Measurements from ENCODE around the gene ANKRD44.

Gene ANKRD44

DNA sequence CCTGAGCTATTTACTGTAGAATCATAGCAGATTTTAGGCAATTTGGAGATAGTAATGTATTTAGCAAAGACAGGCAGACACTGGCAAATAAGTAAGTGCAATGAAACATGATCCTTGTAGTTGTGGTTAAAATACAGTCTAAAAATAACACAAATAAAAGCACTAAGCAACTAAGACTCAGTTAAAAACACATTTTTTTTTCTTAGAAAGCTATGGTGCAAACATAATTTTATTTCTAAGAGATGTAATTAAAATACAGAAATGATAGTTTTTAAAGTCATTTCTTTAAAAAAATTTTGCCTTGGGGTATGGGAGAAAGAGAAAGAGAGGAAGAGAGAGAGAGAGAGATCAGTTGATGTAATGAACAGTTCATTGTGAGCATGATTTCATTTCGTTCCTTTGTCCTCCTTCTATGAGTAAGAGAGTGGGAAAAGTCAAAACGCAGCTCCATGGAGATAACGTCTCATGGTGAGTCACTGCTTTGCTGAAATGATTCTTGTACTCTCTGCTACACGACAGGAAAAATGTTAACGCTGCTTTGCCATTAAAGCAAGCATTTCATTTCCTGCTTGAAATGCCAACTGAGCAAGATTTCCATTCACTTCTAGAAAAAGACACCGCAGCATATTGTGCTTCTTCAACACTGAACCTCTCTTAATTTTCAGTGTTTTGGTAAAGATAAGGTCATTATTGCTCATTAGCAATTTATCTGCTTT, 322.8 kb downstream of the ANKRD44 start:
- peak; percentile 21 to 27 (median 24) for DNase-seq (ENCODE audit: low read depth in 3 of 3)

DNA sequence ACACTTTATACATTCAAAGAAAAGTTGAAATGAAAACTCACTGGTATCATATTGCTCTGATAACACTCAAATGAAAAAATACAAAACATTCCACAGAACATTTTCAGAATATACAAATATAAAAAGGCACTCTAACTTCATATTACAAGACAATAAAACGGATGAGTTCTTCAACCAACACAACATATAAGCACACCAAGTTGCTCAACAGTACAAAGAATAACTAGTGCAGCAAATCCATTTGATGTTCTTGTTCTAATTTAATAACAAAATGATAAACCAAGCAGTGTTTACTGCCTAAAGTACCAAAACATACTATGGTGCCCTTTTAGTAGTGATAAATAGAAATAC, 323.3 kb downstream of the ANKRD44 start:
- no peak for DNase-seq (ENCODE audit: low read depth in 3 of 3)

DNA sequence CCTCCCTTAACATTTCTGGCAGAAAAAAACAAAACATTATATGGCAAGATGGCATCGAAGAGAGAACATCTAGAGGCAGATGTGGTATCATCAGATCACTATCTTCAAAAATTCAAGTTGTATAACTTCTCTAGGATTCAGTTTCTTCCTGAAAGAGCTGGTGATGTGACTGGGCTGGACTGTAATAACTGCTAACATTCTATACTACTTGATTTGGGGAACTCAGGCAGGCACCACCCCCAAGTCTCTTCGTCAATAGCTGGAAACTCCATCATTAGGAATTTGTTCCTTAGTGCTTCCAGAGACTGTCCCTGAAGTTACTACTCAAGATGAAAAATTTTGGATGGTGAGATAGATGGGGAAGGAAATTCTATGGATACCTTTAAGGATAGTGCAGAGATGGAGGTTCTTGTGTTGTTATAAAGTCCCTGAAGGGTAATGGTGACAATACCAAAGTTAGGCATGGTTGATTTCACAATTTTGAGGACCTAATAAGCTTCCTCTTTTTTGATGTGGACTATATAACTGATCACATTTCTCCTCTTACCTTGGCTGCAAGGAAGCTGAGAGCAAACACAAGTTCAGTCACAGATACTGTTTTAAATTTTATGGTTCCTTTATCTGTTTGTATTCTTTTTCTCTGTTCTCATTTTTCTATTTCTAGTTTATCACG, 324.9 kb downstream of the ANKRD44 start:
- no peak for DNase-seq (ENCODE audit: low read depth in 3 of 3)

DNA sequence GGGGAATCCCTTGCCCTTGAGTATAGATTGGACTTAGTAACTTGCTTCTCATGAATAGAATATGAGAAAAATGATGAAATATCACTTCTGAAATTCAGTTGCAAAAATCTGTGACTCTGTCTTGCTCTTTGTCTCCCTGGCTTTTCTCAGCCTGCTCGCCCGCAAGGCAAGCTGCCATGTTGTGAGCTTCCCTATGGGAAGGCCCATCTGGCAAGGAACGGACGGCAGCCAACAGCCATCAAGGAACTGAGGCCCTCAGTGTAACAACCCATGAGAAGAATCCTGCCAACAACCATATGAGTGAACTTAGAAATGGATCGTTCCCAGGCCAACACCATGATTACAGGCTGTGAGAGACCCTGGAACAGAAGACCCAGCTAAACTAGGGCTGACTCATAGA, 325.7 kb downstream of the ANKRD44 start:
- no peak for DNase-seq (ENCODE audit: low read depth in 3 of 3)

DNA sequence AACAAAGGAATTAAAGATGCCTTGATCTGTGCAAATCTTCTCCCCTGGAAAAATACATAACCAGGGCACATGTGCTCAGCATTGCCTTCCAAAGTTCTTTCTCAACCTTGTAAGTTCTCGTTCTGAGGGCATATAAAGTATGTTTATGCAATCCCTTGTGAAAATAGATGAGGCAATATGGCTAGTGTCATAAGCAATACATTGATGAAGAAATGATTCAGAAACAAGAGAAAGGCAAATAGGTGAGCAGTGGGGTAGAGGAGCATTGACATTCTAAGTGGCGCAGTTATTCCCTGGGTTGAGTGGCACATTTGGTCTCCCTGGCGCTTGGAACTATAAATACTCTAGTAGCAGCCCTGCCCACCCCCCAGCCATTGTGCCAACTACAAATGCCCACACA, 326.6 kb downstream of the ANKRD44 start:
- no peak for DNase-seq (ENCODE audit: low read depth in 3 of 3)

DNA sequence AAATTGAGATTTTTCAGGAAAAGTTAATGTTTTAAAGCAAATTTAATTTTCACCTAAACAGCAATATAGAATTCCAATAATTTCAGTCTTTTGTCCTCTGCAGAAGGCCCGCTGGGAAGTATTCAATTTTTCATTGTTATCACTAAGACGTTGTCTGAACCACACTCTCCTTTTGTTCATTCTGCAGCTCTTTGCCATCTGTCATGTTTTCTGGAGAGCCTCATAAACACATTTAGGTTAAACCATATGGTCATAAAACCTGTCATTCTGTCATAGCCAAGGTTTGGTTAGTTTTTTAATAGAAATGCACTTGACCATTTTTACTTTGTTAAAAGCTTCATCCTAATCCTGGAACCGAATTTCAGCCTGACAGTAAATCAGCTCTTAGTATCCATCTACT, 330.1 kb downstream of the ANKRD44 start:
- no peak for DNase-seq (ENCODE audit: low read depth in 3 of 3)

DNA sequence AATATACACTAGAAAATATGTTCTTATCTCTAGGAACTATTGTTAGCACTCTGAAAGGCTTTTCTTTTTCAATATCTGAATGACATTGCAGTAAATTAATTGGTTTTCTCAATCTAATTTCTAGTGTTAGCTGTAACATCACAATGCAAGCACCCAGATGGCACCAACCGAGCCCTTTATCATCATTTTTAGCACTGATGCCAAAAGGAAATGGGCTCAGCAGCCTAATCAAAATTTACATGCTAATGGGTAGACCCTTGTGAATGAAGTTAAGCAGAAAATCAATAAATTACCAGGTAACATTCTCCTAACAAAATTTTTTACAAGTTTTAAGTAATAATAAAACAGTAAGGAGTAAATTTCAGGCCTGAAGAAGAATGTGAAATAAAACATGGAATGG, 330.6 kb downstream of the ANKRD44 start:
- no peak for DNase-seq (ENCODE audit: low read depth in 3 of 3)

DNA sequence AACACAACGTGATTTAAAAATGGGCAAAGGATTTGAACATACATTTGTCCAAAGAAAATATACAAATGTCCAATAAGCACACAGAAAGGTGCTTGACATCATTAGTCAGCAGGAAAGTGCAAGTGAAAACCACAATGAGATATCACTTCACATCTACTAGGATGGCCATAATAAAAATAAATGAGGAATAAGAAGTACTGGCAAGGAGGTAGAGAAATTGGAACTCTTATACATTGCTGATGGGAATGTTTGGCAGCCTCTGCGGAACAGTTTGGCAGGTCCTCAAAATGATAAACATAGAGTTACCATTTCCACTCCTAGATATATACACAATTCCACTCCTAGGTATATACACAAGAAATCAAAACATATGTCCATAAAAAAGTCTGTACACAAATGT, 333.1 kb downstream of the ANKRD44 start:
- DNase-seq (ENCODE audit: low read depth in 3 of 3) = no peak

DNA sequence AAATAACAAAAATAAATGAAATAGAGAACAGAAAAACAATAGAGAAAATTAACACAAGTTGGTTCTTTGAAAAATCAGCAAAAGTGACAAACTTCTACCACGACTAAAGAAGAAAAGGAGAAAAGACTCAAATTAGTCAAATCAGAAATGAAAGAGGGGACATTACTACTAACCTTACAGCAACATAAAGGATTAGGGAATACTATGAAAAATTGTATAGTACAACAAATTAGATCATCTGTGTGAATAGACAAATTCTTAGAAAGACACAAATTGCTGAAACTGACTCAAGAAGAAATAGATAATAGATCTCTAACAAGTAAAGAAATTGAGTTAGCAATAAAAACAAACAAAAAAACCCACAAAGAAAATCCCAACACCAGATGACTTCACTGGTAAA, 335.6 kb downstream of the ANKRD44 start:
- DNase-seq (ENCODE audit: low read depth in 3 of 3) = no peak

DNA sequence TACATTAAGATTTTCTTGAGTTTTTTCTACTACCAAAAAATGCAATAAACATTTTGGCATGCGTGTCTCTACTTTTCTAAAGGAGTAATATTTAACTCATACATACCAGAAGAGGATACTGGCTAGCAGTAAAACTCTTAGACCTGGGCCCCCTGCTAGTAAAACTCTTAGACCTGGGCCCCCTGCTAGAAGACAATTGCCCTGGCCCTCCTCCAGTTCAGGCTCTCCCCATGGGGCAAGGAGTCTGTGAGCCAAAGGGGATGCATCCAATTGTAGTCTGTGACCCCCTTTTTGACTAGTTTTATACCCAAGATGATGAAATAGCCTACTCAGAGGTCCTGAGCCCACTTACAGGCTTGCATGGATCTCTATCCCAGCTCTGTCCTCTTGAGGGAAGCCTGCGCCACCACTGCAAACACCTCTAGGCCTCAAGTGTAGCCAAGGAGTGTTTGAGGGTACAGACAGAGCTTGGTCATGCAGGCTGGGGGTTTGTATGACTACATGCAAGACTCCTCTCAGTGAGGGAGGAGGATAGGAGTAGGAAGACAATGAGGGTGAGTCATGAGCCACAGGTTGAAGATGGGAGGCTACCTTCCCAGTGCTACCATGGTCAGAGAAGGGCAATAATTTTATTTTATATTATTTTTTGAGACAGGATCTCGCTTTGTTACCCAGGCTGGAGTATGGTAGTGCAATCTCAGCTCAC, 338.9 kb downstream of the ANKRD44 start:
- DNase-seq (ENCODE audit: low read depth in 3 of 3) = no peak

DNA sequence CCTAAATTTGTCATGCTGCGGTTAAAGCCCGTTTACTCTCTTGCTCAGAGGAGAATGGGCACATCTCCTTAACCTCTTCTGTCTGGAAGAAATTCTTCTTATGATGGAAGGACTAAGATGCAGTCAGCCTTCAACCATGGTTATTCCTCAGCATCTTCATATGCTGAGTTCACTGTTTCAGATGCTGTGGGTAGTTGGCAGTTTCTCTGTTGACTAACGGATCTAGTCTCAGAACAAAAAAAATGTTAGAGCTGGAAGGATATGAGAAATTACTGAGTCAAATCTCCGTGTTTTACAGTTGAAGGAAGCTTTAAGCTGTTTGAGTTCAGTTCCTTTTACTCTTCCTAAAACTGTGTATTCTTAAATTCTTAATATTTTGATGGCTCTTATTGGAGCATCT, 340.5 kb downstream of the ANKRD44 start:
- no peak for DNase-seq (ENCODE audit: low read depth in 3 of 3)

DNA sequence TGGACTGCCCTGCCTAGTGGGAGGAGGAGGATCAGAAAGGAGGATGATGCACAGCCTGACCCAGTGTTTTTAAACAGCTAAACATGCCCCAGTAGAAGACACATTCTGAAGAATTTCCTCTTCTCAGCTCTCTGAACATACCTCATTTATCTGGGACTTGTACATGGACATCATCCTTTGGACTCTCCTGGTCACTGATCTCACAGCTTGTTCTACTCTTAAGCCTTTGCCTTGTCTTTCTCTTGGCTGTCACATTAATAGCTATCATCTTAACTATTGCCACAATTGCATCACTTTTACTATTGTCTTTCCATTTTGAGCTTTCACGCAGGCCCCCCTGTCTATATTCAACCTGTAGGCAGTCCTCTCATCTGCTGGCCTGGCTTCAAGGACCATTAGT, 342.1 kb downstream of the ANKRD44 start:
- no peak for DNase-seq (ENCODE audit: low read depth in 3 of 3)

DNA sequence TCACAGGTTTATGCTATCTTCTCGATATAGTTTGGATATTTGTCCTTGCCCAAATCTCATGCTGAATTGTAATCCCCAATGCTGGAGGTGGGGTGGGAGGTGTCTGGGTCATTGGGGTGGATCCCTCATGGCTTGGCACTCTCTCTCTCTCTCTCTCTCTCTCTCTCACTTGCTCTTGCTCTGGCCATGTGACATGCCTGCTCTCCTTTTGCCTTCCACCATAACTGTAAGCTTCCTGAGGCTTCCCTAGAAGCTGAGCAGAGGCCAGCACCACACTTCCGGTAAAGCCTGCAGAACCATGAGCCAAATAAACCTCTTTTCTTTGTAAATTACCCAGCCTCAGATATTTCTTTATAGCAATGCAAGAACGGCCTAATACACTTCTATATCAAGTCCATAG, 342.8 kb downstream of the ANKRD44 start:
- no peak for DNase-seq (ENCODE audit: low read depth in 3 of 3)

DNA sequence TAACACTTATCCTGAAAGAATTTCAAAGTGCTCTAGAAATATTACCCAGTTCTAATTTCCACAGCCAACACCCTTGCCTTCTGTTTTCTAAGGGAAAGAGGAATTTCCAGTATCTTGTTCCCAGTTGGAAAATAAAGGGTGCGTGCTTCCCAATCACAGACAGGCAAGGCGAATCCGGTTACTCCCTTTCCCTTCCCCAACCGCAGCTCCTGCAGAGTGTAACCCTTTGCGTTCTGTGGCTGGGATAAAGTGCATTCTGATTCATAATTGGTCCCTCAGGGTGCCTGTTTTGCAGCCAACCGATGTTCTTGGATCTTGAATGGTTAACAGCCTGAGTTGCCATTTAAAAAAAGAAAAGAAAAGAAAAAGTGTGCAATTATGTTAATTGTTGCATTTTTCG, 343.5 kb downstream of the ANKRD44 start:
- no peak for DNase-seq (ENCODE audit: low read depth in 3 of 3)

DNA sequence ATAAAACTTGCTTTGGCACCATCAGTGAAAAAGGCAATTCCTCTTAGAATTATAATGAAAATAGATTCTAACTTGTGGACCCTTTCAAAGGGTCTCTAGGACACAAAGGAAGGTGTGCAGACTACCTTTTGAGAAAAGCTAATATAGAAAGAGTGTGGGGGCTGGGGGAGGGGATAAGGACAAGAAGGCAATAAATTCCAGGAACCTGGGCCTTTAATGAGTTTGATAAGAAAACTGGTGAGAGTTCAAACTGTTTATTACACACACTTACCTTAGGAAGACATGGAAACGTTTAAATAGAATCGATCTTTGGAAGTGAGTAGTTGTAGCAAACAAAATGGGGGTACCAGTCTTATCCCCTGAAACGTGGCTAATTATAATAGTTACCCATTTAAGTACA, 344.5 kb downstream of the ANKRD44 start:
- no peak for DNase-seq (ENCODE audit: low read depth in 3 of 3)

DNA sequence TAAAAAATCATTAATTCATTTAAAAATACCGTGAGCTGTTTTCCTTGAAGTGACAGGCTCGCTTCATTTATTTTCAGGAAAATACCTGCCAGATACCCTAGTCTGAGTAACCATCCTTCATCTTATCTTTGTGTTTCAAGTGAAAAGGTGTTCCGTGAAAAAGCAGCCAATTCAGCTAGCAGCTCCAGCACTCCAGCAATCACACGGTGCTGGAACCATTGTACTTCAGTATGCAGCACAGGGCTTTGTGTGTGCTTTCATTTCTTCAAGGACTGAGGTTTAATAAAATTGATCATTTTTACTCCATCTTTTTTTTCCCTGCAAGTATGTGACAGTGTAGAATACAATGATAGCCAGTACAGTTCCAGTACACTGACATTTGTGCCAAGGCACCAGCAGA, 344.9 kb downstream of the ANKRD44 start:
- DNase-seq (ENCODE audit: low read depth in 3 of 3) = no peak

DNA sequence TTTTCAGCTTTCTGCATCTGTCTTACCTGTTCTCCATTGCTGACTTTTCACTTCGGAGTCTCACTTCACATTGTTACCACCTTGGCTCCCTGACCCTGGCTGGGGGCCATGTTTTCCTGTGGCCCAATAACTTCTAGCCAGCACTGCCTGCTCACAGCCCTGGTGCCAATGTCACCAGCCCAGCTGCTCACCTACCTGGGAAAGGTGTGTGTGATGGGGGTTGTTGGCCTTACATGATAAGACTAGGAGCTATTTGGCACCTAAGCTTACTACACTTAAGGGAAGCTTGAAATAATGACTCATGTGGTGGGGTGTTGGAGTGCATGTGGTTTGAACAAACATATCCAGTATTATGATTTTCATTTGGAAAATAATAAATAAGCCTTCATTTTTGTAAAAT, 346.6 kb downstream of the ANKRD44 start:
- DNase-seq (ENCODE audit: low read depth in 3 of 3) = no peak

DNA sequence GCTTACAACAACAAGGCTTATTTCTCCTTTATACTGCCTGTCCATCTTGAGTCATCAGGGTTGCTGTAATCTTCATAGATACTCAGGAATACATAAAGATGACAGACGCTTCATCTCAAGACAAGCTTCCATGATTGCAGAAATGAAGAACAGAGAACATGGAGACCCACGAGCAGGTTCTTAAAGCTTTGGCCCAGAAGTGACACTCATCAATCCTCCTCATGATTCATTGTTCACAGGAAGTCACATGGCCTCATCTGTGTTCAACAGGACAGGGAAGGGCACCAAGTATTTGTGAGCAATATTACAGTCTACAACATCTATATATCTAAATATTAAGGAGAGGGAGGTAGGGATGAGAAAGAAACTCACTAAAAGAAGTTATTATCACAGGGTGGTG, 347.5 kb downstream of the ANKRD44 start:
- DNase-seq (ENCODE audit: low read depth in 3 of 3) = no peak

DNA sequence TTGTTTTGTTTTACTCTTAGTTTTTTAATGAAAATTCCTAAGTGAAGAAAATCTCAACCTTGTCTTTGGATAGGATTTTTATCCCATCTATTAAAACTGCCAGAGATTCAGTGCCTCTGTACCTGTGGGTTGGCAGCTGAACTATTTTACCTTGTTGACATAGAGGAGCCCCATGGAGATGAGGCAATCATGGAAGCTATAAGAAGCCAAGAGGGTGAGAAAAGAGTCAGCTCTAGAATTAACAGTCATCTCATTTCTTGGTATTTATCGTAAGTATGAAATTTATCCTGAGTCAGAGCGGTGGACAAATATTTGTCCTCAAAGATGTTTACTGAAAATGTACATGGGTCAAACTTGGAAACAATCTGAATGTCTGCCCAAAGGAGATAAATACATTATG, 348.3 kb downstream of the ANKRD44 start:
- DNase-seq (ENCODE audit: low read depth in 3 of 3) = no peak

DNA sequence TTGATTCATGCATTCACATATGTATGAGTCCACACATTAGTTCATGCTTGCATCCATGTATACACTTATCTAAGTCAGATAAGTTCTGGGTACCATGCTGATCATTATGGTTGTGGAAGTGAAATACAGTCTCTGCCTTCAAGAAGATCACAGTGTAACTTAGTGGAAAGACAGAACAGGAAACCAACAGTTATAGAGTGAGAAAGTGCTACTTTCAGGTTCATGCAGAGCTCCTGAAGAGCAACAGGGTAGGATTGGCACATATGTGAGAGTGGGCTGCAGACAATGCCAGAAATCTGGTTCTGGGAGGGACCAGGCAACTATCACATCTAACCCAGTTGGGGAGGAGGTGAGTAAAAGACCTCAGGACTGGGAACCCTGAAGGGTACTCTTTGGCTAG, 348.7 kb downstream of the ANKRD44 start:
- no peak for DNase-seq (ENCODE audit: low read depth in 3 of 3)

DNA sequence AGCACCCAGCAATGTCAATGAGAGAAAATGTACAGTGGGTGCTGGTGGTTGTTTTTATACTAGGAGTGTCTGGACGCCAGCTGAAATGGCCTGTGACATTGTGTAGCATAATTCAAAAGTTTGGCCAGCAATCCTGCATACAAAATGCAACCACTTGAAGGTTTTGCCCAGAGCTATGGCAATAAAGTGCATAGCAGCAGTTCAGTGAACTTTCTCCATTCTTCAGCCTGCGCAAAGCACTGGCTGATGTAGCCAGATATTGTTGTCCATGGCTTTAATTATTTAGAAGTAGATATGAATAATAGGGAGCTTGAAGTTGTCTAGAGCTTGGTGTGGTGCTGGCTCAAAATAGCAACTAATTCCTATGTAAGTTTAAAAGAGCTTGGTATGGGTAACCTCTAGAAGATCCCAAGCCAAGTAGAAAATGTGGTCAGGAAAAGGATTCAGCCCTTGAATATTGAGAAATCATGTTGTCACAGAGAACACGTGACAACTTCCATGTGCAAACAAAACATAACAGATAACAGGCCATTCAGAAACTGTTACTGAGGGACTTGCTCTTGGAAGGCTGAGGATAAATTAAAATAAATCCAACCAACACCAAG, 350.7 kb downstream of the ANKRD44 start:
- no peak for DNase-seq (ENCODE audit: low read depth in 3 of 3)

DNA sequence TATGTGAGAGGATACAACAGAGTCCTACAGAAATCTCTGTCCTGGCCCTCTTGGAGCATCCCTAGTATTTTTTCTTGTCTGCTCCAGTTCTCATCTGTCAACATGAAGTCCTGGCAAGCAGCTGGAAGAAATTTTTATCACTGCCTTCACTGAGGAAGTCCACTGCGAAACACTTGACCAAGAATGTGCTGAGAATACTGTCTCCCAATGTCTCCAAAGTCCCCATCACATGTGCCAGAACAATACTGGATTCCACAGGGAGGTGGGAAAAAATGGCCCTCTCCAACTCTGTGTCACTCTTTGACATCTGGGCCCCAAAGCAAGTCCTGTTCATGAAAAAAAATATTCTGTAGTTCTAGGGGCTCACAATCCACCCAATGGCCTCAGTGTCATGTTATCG, 351.3 kb downstream of the ANKRD44 start:
- no peak for DNase-seq (ENCODE audit: low read depth in 3 of 3)

All from stimulated activated CD4-positive, alpha-beta T cell treated with anti-CD3 and anti-CD28 coated beads, TNF-alpha, amount 100 ng/mL, for 48 hours (primary cell).